ENCODE measurements around the gene GBP3.
"Not testable (repeated sequence)": the region's sequence is repeated elsewhere in the genome, so short reads cannot be mapped to it uniquely, and the experiment has no call there.

DNA sequence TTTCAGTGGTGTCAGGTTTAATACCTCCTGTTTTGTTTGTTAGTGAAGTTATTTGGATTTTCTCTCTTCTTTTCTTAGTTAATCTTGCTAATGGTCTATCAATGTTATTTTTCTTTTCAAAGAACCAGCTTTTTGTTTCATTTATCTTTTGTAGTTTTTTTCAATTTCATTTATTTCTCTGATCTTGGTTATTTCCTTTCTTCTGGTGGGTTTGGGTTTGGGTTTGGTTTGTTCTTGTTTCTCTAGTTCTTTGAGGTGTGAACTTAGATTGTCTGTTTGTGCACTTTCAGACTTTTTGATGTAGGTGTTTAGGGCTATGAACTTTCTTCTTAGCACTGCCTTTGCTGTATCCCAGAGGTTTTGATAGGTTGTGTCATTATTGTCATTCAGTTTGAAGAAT is 20.5 kb downstream of the GBP3 start:
- TF ChIP-seq, protein P1, sequence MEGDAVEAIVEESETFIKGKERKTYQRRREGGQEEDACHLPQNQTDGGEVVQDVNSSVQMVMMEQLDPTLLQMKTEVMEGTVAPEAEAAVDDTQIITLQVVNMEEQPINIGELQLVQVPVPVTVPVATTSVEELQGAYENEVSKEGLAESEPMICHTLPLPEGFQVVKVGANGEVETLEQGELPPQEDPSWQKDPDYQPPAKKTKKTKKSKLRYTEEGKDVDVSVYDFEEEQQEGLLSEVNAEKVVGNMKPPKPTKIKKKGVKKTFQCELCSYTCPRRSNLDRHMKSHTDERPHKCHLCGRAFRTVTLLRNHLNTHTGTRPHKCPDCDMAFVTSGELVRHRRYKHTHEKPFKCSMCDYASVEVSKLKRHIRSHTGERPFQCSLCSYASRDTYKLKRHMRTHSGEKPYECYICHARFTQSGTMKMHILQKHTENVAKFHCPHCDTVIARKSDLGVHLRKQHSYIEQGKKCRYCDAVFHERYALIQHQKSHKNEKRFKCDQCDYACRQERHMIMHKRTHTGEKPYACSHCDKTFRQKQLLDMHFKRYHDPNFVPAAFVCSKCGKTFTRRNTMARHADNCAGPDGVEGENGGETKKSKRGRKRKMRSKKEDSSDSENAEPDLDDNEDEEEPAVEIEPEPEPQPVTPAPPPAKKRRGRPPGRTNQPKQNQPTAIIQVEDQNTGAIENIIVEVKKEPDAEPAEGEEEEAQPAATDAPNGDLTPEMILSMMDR (IDR thresholded peaks at IDR 0.05; ENCODE audit: low read depth, low read length, missing input control): not testable (repeated sequence)
- TF ChIP-seq FOXA1 (IDR thresholded peaks at IDR 0.05); EGR1 (IDR thresholded peaks at IDR 0.05; ENCODE audit: low read depth in 2 of 2); GABPA (IDR thresholded peaks at IDR 0.05 in 1 of 2, conservative IDR thresholded peaks at IDR 0.05 in 1 of 2); TAF1 (conservative IDR thresholded peaks at IDR 0.05); RAD21 (IDR thresholded peaks at IDR 0.05): not testable (repeated sequence)
- TF ChIP-seq, protein P2, sequence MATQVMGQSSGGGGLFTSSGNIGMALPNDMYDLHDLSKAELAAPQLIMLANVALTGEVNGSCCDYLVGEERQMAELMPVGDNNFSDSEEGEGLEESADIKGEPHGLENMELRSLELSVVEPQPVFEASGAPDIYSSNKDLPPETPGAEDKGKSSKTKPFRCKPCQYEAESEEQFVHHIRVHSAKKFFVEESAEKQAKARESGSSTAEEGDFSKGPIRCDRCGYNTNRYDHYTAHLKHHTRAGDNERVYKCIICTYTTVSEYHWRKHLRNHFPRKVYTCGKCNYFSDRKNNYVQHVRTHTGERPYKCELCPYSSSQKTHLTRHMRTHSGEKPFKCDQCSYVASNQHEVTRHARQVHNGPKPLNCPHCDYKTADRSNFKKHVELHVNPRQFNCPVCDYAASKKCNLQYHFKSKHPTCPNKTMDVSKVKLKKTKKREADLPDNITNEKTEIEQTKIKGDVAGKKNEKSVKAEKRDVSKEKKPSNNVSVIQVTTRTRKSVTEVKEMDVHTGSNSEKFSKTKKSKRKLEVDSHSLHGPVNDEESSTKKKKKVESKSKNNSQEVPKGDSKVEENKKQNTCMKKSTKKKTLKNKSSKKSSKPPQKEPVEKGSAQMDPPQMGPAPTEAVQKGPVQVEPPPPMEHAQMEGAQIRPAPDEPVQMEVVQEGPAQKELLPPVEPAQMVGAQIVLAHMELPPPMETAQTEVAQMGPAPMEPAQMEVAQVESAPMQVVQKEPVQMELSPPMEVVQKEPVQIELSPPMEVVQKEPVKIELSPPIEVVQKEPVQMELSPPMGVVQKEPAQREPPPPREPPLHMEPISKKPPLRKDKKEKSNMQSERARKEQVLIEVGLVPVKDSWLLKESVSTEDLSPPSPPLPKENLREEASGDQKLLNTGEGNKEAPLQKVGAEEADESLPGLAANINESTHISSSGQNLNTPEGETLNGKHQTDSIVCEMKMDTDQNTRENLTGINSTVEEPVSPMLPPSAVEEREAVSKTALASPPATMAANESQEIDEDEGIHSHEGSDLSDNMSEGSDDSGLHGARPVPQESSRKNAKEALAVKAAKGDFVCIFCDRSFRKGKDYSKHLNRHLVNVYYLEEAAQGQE (IDR thresholded peaks at IDR 0.05): not testable (repeated sequence)
- TF ChIP-seq, protein P3, sequence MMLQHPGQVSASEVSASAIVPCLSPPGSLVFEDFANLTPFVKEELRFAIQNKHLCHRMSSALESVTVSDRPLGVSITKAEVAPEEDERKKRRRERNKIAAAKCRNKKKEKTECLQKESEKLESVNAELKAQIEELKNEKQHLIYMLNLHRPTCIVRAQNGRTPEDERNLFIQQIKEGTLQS (IDR thresholded peaks at IDR 0.05): not testable (repeated sequence)
